ENCODE results near the gene ALDH1L2. TPM values are rescaled to one million over a fixed set of nuclear protein-coding genes. Genes with fewer than 3 reads are reported as not detected.
"Not testable (repeated sequence)": the region's sequence is repeated elsewhere in the genome, so short reads cannot be mapped to it uniquely, and the experiment has no call there.

The ALDH1L2 gene
- total RNA-seq, 3 donors from 2014 or later = 0.29 to 0.81 (median 0.35) TPM

DNA sequence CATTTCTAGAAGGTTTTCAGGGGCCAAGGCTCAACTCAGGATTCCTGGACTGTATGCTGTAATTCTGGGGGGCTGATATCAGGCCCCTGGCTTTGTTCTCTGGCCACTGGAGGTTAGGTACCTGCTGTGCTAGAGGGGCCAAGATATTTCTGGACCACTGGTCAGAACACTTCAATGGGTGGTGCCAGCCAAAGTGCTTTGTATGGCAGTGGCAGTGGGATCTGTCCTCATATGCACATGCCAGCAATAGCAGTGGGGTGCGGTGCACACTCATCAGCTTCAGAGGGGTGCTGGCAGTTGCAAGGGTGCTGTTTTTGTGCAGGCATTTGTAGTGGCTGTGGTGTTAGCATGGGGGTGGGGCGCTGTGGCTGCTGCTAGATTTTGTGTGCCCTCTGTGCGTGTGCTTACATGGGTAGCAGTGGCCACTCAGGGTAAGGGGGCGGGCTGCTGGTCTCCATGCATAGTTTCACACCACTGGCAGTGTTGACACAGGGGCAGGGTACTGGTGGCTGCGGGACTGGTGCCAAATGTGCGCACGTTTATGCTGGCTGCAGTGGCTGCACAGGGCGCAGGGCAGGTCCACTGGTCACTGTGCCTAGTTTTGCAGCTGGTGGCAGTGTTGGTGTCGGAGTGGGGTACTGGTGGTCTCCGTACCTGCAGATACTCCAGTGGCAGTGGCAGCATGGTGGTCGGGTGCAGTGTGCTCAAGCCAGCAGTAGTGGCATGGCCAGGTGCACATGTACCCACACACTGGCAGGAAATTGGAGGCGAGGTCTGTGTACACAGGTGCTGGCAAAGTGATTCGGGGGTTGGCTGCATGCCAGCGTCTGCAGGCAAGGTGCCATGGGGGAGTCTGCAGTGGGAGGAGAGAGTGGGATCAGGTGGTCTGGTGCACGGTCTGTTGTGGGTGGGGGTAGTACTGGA, 85.6 kb downstream of the ALDH1L2 start:
- DNase-seq = no peak
- Mint-ChIP-seq H3K27me3 (ENCODE audit: low read depth) (no peaks in the 10 kb centered on the region), H3K4me3 (no peak overlapping the region), H3K36me3 (ENCODE audit: insufficient read depth) (peaks cover 80% of the 10 kb centered on the region), H3K4me1 (ENCODE audit: low read depth) (peaks cover 1% of the 10 kb centered on the region), H3K9me3 (peaks cover 15% of the 10 kb centered on the region)
- ATAC-seq = no peak

DNA sequence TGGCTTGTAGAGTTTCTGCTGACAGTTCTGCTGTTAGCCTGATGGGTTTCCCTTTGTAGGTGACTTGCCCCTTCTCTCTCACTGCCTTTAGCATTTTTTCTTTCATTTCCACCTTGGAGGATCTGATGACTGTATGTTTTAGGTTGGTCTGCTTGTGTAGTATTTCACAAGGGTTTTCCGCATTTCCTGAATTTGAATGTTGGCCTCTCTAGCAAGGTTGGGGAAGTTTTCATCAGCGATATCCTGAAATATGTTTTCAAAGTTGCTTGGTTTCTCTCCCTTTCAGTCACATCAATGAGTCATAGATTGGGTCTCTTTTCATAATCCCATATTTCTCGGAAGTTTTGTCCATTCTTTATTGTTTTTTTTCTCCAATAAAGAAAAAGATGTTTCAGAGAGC, 86.7 kb downstream of the ALDH1L2 start:
- Mint-ChIP-seq H3K9me3 (peaks cover 15% of the 10 kb centered on the region), H3K4me3 (no peak overlapping the region), H3K4me1 (ENCODE audit: low read depth) (peaks cover 1% of the 10 kb centered on the region), H3K27me3 (ENCODE audit: low read depth) (no peaks in the 10 kb centered on the region), H3K36me3 (ENCODE audit: insufficient read depth) (peaks cover 78% of the 10 kb centered on the region)
- ATAC-seq (no peak), DNase-seq (no peak)

DNA sequence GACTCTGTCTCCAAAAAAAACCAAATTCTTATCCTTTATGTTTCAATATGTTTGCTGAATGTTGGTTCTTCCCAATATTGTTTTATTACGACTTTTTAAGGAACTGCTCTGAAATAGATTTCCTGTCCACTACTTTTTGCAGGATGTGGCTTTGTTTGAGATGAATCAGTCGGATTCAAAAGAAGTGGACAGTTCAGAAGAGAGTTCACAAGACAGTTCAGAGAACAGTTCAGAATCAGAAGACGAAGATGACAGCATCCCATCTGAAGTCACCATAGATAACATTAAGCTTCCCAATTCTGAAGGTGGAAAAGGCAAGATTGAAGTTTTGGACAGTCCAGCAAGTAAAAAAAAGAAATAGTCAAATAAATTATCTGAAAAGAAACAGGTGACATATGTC, 89.9 kb downstream of the ALDH1L2 start:
- Mint-ChIP-seq H3K4me3 (no peak overlapping the region), H3K36me3 (ENCODE audit: insufficient read depth) (peaks cover 78% of the 10 kb centered on the region), H3K9me3 (peaks cover 4% of the 10 kb centered on the region), H3K27me3 (ENCODE audit: low read depth) (no peaks in the 10 kb centered on the region), H3K4me1 (ENCODE audit: low read depth) (peaks cover 12% of the 10 kb centered on the region)
- DNase-seq = no peak
- ATAC-seq = no peak

DNA sequence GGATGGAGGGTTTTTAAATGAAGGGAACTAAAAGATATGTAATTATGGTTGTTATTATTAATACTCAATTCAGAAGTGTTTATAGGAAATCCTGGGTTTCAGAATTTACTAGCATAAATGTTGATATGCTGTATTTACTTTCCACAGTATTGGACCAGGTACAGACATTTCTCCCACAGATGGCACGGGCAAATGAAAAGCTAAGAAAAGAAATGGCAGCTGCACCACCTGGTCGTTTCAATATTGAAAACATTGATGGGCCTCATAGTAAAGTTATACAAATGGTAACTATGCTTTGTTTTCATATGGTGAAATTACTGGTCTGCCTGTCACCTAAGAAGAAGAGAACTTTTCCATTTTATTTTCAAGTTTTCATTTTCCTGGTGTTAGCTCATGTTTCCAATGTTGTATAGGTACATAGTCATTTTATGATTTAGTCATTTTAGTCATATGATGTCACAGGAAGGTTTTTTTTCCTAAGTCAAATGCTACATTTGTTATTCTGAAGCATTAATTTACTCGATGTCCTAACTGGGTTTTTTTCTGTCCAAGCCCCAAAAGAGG, 92.6 kb downstream of the ALDH1L2 start:
- DNase-seq (no peak), ATAC-seq (no peak)
- Mint-ChIP-seq H3K9me3 (peaks cover 4% of the 10 kb centered on the region), H3K4me1 (ENCODE audit: low read depth) (peaks cover 34% of the 10 kb centered on the region), H3K4me3 (no peak overlapping the region), H3K27me3 (ENCODE audit: low read depth) (no peaks in the 10 kb centered on the region), H3K36me3 (ENCODE audit: insufficient read depth) (peaks cover 70% of the 10 kb centered on the region)

DNA sequence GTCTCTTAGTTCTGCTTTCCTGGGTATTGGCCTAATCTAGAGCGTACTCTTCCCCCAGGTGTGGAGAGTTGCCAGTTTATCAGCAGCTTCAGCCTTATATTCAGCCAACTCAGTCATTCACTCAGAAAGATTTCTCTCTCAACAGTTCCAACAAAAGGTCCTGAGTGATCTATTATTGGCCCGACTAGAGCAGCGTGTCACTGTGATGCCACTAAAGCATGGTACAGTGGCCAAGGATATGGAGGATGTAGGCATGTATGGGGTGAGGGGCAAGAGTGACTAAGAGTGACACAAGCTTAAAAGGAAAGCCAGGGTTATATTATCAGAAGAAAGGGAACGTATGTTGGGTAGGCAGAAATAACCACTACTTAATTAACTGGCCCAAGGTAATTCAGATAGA, 93.3 kb downstream of the ALDH1L2 start:
- peaks cover 4% of the 10 kb centered on the region for H3K9me3 Mint-ChIP-seq
- no peak overlapping the region for H3K4me3 Mint-ChIP-seq
- H3K4me1 Mint-ChIP-seq (ENCODE audit: low read depth) = peaks cover 38% of the 10 kb centered on the region
- H3K27me3 Mint-ChIP-seq (ENCODE audit: low read depth) = no peaks in the 10 kb centered on the region
- DNase-seq (no peak), ATAC-seq (no peak)
- peaks cover 68% of the 10 kb centered on the region for H3K36me3 Mint-ChIP-seq (ENCODE audit: insufficient read depth)

DNA sequence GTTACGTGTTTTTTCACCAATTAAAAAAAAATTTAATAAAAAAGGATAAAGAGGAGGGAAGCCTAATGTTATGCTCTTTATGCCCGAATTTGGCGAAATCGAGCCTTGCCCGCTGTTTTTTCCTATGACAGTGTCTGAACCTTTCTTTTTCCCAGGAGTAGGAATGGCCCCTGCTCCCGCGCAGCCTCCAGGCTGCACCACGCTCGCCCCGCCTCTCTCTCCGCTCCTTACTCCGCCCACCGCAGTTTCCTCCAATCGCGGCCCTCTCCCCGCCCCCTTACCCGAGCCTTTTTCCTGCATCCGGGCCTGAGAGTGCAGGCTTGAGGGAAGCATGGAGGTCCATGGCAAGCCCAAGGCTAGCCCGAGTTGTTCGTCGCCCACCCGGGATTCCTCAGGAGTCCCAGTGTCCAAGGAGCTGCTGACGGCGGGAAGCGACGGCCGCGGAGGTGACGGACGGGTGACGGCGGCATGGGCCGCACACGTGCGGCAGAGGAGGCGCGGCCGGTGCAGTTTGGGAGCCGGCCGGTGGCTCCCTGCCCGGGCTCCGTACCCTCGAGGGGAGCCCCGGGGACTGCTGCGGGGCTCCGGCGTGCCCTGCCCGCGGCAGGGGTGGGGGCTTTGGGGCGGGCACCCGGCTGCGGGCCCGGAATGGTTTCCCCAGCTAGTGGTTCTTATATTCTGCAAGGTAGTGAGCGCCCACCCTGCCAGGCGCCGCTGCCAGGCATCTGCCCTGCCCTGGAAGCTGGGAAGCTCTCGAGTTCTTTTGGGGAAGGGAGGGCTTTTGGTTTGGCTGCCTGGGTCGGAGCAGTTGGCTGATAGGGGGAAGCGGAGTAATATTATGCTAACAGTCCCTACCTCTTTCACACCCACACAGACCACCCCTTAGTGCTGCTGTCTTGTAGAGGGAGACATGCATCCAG, 98.0 kb downstream of the ALDH1L2 start, which contains the start of gene NOPCHAP1:
Gene NOPCHAP1, plus strand, starts transcription at position 295 of the 920 bp plus-strand sequence. Its CDS starts 37 bp downstream, at position 332.
- Mint-ChIP-seq H3K27me3 (ENCODE audit: low read depth) (no peaks in the 10 kb centered on the region), H3K4me3 (peak within 1 kb of the TSS; percentile 89), H3K4me1 (ENCODE audit: low read depth) (peaks cover 39% of the 10 kb centered on the region), H3K36me3 (ENCODE audit: insufficient read depth) (peaks cover 36% of the 10 kb centered on the region), H3K9me3 (peaks cover 4% of the 10 kb centered on the region)
- DNase-seq (peak; percentile 80), ATAC-seq (peak; percentile 98 to 99)

DNA sequence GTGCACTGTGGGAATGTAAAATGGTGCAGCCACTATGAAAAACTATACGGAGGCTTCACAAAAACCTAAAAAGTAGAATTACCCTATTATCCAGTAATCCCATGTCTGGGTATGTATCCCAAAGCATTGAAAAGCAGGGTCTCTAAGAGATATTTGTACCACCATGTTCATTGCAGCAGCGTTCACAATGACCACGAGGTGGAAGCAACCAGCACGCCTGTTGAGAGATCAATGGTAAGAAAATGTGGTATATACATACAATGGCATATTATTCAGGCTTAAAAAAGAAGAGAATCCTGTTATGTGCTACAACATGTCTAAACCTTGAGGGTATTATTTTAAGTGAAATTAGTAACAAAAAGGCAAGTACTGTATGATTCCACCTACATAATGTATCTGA, 99.1 kb downstream of the ALDH1L2 start:
- Mint-ChIP-seq H3K36me3 (ENCODE audit: insufficient read depth) (peaks cover 25% of the 10 kb centered on the region), H3K4me1 (ENCODE audit: low read depth) (peaks cover 39% of the 10 kb centered on the region), H3K27me3 (ENCODE audit: low read depth) (no peaks in the 10 kb centered on the region), H3K4me3 (peak overlapping the region; percentile 89), H3K9me3 (peaks cover 4% of the 10 kb centered on the region)
- no peak for DNase-seq
- no peak for ATAC-seq

DNA sequence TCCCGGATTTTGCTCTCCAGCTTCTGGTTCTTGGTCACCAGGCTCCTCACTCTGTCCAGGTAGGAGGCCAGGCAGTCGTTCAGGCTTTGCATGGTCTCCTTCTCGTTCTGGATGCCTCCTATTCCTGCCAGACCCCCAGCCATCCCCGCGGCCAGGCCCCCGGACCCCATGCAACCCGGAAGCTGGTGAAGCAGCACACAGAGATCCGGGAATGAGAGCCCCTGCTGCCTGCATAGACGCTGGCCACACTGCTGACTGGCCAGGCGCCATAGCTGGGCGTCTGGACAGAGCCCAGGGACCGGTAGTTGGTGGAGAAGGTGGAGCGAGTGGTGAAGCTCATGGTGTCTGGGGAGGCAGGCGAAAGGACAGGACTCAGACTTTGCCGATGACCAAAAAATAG, 106.6 kb downstream of the ALDH1L2 start:
- not testable (repeated sequence) for H3K4me3 Mint-ChIP-seq; DNase-seq; H3K27me3 Mint-ChIP-seq (ENCODE audit: low read depth); H3K36me3 Mint-ChIP-seq (ENCODE audit: insufficient read depth); H3K9me3 Mint-ChIP-seq; ATAC-seq; H3K4me1 Mint-ChIP-seq (ENCODE audit: low read depth)

DNA sequence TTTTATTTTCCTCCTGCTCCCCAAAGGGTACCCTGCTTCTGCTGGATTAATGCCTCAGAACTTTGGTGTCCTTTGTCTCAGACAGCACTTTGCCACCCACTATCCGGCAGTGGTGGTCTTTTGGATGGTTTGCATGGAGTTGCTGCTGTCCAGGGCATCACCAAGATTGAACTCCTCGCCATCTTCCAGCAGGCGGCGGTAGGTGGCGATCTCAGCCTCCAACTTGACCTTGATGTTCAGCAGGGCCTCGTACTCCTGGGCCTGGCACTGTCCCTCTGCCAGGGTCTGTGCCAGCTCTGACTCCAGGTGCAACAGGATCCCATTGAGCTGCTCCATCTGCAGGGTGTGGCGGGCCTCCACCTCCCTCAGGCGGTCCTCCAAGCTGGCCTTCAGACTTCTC, 107.6 kb downstream of the ALDH1L2 start:
- H3K4me1 Mint-ChIP-seq (ENCODE audit: low read depth) = no peaks in the 10 kb centered on the region
- ATAC-seq = no peak

DNA sequence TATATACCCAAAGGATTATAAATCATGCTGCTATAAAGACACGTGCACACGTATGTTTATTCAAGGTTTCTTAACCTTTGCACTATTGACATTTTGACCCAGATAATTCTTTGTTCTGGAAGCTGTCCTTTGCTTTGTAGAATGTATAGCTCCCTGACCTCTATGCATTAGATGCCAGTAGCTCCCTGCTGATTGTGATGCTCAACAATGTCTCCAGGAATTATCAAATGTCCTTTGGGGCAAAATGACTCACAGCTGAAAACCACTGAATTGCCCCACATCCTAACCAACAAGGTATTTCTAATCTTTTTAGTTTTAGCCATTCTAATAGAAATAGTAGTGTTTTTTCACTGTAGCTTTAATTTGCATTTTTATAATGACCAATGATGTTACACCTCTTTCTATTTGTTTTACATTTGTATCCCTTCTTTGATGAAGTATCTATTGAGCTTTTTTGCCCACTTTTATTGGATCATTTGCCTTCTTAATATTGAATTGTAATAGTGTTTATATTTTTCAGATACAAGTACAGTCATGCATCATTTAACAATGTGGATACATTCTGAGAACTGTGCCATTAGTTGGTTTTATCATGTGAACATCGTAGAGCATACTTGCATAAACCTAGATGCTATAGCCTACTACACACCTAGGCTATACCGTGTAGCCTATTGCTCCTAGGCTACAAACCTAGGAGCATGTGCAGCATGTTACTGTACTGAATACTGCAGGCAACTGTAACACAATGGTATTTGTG, 108.5 kb downstream of the ALDH1L2 start:
- no peaks in the 10 kb centered on the region for H3K27me3 Mint-ChIP-seq (ENCODE audit: low read depth)
- no peak overlapping the region for H3K4me3 Mint-ChIP-seq
- no peaks in the 10 kb centered on the region for H3K36me3 Mint-ChIP-seq (ENCODE audit: insufficient read depth)
- ATAC-seq = no peak
- no peaks in the 10 kb centered on the region for H3K9me3 Mint-ChIP-seq
- DNase-seq = no peak
- H3K4me1 Mint-ChIP-seq (ENCODE audit: low read depth) = no peaks in the 10 kb centered on the region

More for the DNA sequence above, 107.6 kb downstream of the ALDH1L2 start:
- H3K36me3 Mint-ChIP-seq (ENCODE audit: insufficient read depth) = no peaks in the 10 kb centered on the region
- DNase-seq = no peak
- no peaks in the 10 kb centered on the region for H3K9me3 Mint-ChIP-seq
- no peaks in the 10 kb centered on the region for H3K27me3 Mint-ChIP-seq (ENCODE audit: low read depth)
- H3K4me3 Mint-ChIP-seq = no peak overlapping the region

DNA sequence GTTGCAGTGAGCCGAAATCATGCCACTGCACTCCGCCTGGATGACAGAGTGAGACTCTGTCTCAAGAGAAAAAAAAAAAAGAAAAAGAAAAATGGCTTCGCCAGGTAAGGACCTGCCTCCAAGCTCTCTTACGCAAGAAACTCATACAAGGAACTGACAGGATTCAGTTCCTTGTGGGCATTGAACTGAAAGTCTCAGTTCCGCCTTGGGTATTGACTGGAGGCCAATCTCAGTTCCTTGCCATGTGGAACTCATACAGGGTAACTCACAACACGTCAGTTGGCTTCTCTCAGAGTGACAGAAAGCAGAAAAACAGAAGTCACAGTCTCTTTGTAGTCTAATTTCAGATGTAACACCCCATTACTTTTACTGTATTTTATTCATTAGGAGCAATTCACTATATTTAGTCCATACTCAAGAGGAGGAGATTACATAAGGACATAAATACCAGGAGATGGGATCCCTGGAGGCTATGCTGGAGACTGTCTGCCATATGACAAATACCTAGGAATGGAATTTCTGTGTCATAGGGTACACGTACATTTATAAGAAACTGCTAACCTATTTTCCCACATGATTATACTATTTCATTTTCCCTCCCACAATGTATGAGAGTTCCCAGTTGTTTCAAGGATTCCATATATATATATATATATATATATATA, 109.5 kb downstream of the ALDH1L2 start:
- no peak for DNase-seq
- Mint-ChIP-seq H3K9me3 (no peaks in the 10 kb centered on the region), H3K4me1 (ENCODE audit: low read depth) (no peaks in the 10 kb centered on the region), H3K4me3 (no peak overlapping the region), H3K36me3 (ENCODE audit: insufficient read depth) (no peaks in the 10 kb centered on the region), H3K27me3 (ENCODE audit: low read depth) (no peaks in the 10 kb centered on the region)
- no peak for ATAC-seq

DNA sequence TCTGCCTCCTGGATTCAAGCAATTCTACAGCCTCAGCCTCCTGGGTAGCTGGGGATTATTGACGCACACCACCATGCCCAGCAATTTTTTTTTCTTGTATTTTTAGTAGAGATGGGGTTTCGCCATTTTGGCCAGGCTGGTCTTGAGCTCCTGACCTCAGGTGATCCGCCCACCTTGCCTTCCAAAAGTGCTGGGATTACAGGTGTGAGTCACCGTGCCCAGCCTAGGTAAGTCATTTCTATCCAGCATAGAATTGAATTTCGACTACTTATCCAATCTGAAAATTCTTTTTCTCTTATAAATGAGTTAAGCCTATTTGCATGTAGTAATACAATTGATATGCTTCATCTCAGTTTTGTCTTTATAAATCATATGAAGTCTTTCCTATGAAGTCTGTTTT, 111.0 kb downstream of the ALDH1L2 start:
- DNase-seq = no peak
- H3K9me3 Mint-ChIP-seq = no peaks in the 10 kb centered on the region

DNA sequence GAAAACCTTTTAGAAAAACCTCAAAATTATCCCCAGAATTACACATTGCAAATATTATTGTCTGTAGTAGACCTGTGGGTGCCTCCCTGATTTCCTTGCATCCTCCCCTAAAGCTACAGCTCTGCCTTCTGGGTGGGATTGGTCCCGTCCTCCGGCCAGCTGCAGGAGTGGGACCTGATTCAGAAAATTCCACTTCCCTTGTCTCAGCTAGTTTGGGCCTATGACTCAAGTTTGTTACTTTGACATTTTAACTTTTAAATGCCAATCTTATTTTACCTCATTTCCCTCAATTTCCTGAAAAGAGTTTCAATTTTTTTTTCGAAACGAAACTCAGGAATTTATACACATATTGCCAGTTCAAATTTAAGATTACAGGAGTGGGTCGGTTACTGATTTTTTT, 113.0 kb downstream of the ALDH1L2 start:
- no peak for DNase-seq
- no peaks in the 10 kb centered on the region for H3K36me3 Mint-ChIP-seq (ENCODE audit: insufficient read depth)
- no peak overlapping the region for H3K4me3 Mint-ChIP-seq
- ATAC-seq = no peak
- H3K27me3 Mint-ChIP-seq (ENCODE audit: low read depth) = no peaks in the 10 kb centered on the region
- no peaks in the 10 kb centered on the region for H3K4me1 Mint-ChIP-seq (ENCODE audit: low read depth)
- H3K9me3 Mint-ChIP-seq = no peaks in the 10 kb centered on the region

More for the DNA sequence above, 111.0 kb downstream of the ALDH1L2 start:
- no peak for ATAC-seq
- Mint-ChIP-seq H3K4me3 (no peak overlapping the region), H3K4me1 (ENCODE audit: low read depth) (no peaks in the 10 kb centered on the region), H3K36me3 (ENCODE audit: insufficient read depth) (no peaks in the 10 kb centered on the region), H3K27me3 (ENCODE audit: low read depth) (no peaks in the 10 kb centered on the region)

Measured in activated T-cell treated with anti-CD3 and anti-CD28 coated beads, Interleukin-2, amount 50 U/mL, for 4 hours (primary cell).